ENCODE results near the gene CCDC183. TPM values are rescaled to one million over a fixed set of nuclear protein-coding genes. Genes with fewer than 3 reads are reported as not detected.

Gene CCDC183
- total and polyA plus RNA-seq, 2 of the 4 experiments (the other 2 are of a cell fraction), result under 0.01 to 0.29 TPM

DNA sequence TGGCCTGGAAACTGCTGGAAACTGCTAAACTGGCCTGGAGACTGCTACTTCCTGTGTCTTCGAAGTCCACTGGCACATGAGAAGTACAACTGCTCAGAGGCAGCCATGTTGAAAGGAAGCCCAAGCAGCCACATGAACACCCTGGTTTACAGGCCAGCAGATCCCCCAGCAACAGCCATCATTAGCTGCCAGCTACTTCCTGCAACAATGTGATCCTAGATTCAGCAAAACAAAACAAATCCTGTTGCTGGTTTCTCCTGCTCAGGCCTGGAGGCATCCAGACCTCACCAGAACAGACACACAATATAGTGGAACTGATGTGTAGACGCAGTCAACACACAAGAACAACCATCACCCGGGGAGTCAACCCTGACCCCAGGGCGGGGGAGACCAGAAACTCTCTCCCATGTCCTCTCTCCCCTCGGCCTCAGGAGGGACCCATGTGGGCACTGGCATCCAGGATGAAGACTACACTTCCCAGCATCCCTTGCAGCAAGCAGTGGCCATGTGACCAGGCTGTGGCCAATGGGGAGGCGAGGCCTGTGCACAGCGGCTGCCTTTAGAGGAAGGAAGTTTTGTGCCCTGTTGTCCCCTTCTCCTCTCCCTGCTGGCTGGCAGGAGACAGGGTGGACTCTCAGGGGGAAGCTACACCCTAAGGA, 22.6 kb upstream of the CCDC183 start:
- Histone ChIP-seq H2BK15ac (ENCODE audit: low read depth, low read length) (no peak overlapping the region), H3K79me1 (ENCODE audit: low read depth in 1 of 2, low read length in 2 of 2) (no peaks in the 10 kb centered on the region), H2AK5ac (ENCODE audit: low read depth, low read length) (no peak overlapping the region), H3K27ac (ENCODE audit: insufficient read depth, low read length) (no peak overlapping the region), H3K4ac (ENCODE audit: low read depth, low read length) (no peak overlapping the region), H2BK20ac (ENCODE audit: low read depth, low read length) (no peak overlapping the region), H3K36me3 (ENCODE audit: control insufficient read depth, insufficient read depth, low read length) (no peaks in the 10 kb centered on the region), H3K18ac (ENCODE audit: low read depth, low read length) (no peak overlapping the region), H2BK5ac (ENCODE audit: low read depth, low read length, poor library complexity, severe bottlenecking) (no peak overlapping the region), H4K5ac (ENCODE audit: low read depth, low read length) (peak overlapping the region; percentile 59; the same call in 1 of the 2 replicates), H4K8ac (ENCODE audit: low read depth in 2 of 2, low read length in 2 of 2) (0 out of 4 replicates have a peak overlapping the region, but pooled peaks of 1 of the 2 experiments have one; percentile 35), H3K56ac (ENCODE audit: extremely low read depth, insufficient read depth, low read length) (no peak overlapping the region), H3K4me2 (ENCODE audit: low read depth, low read length) (no peak overlapping the region), H2AK9ac (replicated peaks; ENCODE audit: low read depth, low read length, poor library complexity) (peak overlapping the region; percentile 70), H3K9me1 (ENCODE audit: insufficient read depth, low read length) (no peaks in the 10 kb centered on the region), H4K20me1 (ENCODE audit: insufficient read depth, low read length) (no peaks in the 10 kb centered on the region), H3K27me3 (ENCODE audit: control insufficient read depth, insufficient read depth, low read length) (peaks cover 20% of the 10 kb centered on the region), H3K4me3 (ENCODE audit: insufficient read depth, low read depth, low read length) (no peak overlapping the region), H2BK120ac (ENCODE audit: low read depth, low read length) (no peak overlapping the region), H3K23ac (ENCODE audit: low read depth, low read length) (no peak overlapping the region), H4K91ac (ENCODE audit: insufficient read depth, low read depth, low read length) (no peak overlapping the region), H3K9ac (ENCODE audit: low read depth, low read length) (no peak overlapping the region), H3K4me1 (ENCODE audit: control insufficient read depth, insufficient read depth, low read length) (no peaks in the 10 kb centered on the region), H3K14ac (replicated peaks; ENCODE audit: low read depth, low read length) (no peak overlapping the region), H2AFZ (replicated peaks; ENCODE audit: low read length, poor library complexity) (peak overlapping the region; percentile 79), H3K9me3 (ENCODE audit: control insufficient read depth, insufficient read depth, low read length) (peaks cover 9% of the 10 kb centered on the region)
- CTCF ChIA-PET, result no interaction called here
- TF ChIP-seq, protein P1, sequence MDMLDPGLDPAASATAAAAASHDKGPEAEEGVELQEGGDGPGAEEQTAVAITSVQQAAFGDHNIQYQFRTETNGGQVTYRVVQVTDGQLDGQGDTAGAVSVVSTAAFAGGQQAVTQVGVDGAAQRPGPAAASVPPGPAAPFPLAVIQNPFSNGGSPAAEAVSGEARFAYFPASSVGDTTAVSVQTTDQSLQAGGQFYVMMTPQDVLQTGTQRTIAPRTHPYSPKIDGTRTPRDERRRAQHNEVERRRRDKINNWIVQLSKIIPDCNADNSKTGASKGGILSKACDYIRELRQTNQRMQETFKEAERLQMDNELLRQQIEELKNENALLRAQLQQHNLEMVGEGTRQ (IDR thresholded peaks at IDR 0.05; ENCODE audit: low read depth, low read length), result peak; percentile 90
- TF ChIP-seq RAD21 (IDR thresholded peaks at IDR 0.05; ENCODE audit: low read length), result no peak
- DNase-seq (no peak), ATAC-seq (ENCODE audit: low read depth) (peak; percentile 74)
- BruUV-seq (replicated peaks), result no TSS peak
- intact Hi-C loops (cut with micrococcal nuclease), result no loop called here
- dilution Hi-C loops (cut with HindIII; ENCODE audit: low sequenced_read_pairs, unreplicated experiment), result no loop called here
- in situ Hi-C loops (cut with MboI; ENCODE audit: low sequenced_read_pairs), result no loop called here
- POLR2A ChIA-PET (ENCODE audit: unreplicated experiment), result no interaction called here
- 14% methylated on average over 1 of the region's 7 CpGs; no CpG with 5 or more reads in 1 of the 2 experiments for WGBS, 2 experiments (ENCODE audit: extremely low coverage in 2 of 2, insufficient read length in 1 of 2)
